ENCODE measurements around the gene FOXN3. TPM values are rescaled to one million over a fixed set of nuclear protein-coding genes. Genes with fewer than 3 reads are reported as not detected.

Gene FOXN3
- polyA plus RNA-seq, 1 of the 3 experiments (the other 2 are of a cell fraction) = 9.8 TPM

DNA sequence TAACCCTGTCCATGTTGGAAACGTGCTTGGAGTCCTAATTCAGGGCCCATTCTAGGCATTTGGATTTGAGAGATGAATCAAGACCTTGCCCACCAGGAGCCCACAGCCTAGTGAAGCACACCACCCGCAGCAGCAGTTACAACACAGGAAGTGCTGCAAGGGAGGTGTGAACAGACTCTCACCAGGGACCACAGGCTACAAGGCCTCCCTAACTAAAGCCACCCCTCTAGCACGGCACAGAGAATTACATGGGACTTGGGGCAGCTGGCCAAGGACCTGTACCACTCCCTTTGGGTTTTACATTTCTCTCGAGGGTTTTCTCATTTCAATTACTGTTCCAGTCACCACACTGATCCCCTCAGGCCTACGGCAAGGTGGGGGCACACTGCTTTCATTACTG lies 49.5 kb upstream of the FOXN3 start (continued):
- TF ChIP-seq JUND (IDR thresholded peaks at IDR 0.05) = no peak
- TF ChIP-seq NRF1 (IDR thresholded peaks at IDR 0.05; ENCODE audit: low read depth, low read length) = no peak
- TF ChIP-seq, protein P1, sequence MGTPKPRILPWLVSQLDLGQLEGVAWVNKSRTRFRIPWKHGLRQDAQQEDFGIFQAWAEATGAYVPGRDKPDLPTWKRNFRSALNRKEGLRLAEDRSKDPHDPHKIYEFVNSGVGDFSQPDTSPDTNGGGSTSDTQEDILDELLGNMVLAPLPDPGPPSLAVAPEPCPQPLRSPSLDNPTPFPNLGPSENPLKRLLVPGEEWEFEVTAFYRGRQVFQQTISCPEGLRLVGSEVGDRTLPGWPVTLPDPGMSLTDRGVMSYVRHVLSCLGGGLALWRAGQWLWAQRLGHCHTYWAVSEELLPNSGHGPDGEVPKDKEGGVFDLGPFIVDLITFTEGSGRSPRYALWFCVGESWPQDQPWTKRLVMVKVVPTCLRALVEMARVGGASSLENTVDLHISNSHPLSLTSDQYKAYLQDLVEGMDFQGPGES (IDR thresholded peaks at IDR 0.05; ENCODE audit: low read depth, low read length) = no peak

DNA sequence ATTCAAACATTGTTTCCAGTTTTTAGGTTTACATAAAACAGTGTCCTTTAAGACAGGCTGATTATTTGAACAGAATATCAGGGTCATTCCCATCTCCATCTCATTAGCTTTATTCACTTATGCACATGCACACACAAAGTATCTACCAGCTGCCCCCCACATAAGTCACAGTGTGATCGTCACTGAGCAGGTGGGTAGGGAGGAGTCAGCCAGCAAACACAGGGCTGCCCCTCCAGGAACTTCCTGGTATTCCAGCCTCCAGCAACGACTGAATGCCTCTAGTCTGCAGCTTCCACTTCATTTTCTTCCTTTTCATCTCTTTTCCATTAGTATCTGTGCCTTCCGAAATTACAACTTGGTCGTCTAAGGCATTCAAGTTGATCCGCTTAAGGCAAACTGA lies 48.8 kb upstream of the FOXN3 start:
- 90% methylated on average over 5 of the region's 5 CpGs for WGBS (ENCODE audit: low lambda C conversion rate)

More for the DNA sequence above, 48.8 kb upstream of the FOXN3 start:
- Histone ChIP-seq H3K27ac (ENCODE audit: low read depth in 2 of 2, low read length in 1 of 2) (no peak overlapping the region), H4K20me1 (ENCODE audit: insufficient read depth) (no peaks in the 10 kb centered on the region), H2AFZ (ENCODE audit: low read depth) (no peak overlapping the region), H3K79me2 (ENCODE audit: insufficient read depth) (no peaks in the 10 kb centered on the region), H3F3A (replicated peaks; ENCODE audit: insufficient read depth) (no peaks in the 10 kb centered on the region), H3K4me1 (ENCODE audit: control insufficient read depth in 1 of 2, insufficient read depth in 2 of 2, low read depth in 1 of 2, low read length in 1 of 2) (peaks cover 0 to 5% of the 10 kb centered on the region in 2 experiments; a peak in 1 of 4 replicates), H3K27me3 (ENCODE audit: insufficient read depth) (no peaks in the 10 kb centered on the region), H3K4me3 (ENCODE audit: low read depth in 2 of 2, low read length in 1 of 2) (no peak overlapping the region), H3K36me3 (replicated peaks in 1 of 2; ENCODE audit: control insufficient read depth in 1 of 2, insufficient read depth in 2 of 2, low read length in 1 of 2) (no peaks in the 10 kb centered on the region), H3K9ac (no peak overlapping the region), H3K9me3 (no peaks in the 10 kb centered on the region), H3K9me2 (no peaks in the 10 kb centered on the region), H3K4me2 (no peak overlapping the region)
- no peak for TF ChIP-seq MXI1 (IDR thresholded peaks at IDR 0.05; ENCODE audit: low read depth, low read length)
- TF ChIP-seq FOXM1 (IDR thresholded peaks at IDR 0.05; ENCODE audit: low read depth) = no peak
- TF ChIP-seq, protein P1 (IDR thresholded peaks at IDR 0.05; ENCODE audit: low read depth, low read length) = no peak
- TF ChIP-seq, protein P2, sequence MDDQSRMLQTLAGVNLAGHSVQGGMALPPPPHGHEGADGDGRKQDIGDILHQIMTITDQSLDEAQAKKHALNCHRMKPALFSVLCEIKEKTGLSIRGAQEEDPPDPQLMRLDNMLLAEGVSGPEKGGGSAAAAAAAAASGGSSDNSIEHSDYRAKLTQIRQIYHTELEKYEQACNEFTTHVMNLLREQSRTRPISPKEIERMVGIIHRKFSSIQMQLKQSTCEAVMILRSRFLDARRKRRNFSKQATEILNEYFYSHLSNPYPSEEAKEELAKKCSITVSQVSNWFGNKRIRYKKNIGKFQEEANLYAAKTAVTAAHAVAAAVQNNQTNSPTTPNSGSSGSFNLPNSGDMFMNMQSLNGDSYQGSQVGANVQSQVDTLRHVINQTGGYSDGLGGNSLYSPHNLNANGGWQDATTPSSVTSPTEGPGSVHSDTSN (IDR thresholded peaks at IDR 0.05) = no peak
- no peak for TF ChIP-seq TAF1 (IDR thresholded peaks at IDR 0.05; ENCODE audit: borderline replicate concordance, low read depth, low read length)
- TF ChIP-seq, protein P3, sequence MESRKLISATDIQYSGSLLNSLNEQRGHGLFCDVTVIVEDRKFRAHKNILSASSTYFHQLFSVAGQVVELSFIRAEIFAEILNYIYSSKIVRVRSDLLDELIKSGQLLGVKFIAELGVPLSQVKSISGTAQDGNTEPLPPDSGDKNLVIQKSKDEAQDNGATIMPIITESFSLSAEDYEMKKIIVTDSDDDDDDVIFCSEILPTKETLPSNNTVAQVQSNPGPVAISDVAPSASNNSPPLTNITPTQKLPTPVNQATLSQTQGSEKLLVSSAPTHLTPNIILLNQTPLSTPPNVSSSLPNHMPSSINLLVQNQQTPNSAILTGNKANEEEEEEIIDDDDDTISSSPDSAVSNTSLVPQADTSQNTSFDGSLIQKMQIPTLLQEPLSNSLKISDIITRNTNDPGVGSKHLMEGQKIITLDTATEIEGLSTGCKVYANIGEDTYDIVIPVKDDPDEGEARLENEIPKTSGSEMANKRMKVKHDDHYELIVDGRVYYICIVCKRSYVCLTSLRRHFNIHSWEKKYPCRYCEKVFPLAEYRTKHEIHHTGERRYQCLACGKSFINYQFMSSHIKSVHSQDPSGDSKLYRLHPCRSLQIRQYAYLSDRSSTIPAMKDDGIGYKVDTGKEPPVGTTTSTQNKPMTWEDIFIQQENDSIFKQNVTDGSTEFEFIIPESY (IDR thresholded peaks at IDR 0.05; ENCODE audit: borderline replicate concordance, low read depth) = no peak
- TF ChIP-seq, protein P4, sequence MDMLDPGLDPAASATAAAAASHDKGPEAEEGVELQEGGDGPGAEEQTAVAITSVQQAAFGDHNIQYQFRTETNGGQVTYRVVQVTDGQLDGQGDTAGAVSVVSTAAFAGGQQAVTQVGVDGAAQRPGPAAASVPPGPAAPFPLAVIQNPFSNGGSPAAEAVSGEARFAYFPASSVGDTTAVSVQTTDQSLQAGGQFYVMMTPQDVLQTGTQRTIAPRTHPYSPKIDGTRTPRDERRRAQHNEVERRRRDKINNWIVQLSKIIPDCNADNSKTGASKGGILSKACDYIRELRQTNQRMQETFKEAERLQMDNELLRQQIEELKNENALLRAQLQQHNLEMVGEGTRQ (IDR thresholded peaks at IDR 0.05; ENCODE audit: borderline replicate concordance, low read depth, low read length) = no peak
- TF ChIP-seq, protein P5, sequence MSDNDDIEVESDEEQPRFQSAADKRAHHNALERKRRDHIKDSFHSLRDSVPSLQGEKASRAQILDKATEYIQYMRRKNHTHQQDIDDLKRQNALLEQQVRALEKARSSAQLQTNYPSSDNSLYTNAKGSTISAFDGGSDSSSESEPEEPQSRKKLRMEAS (IDR thresholded peaks at IDR 0.05; ENCODE audit: low read depth) = no peak
- TF ChIP-seq RFX5 (IDR thresholded peaks at IDR 0.05; ENCODE audit: low read length) = no peak
- no peak for TF ChIP-seq MEF2A (IDR thresholded peaks at IDR 0.05; ENCODE audit: borderline replicate concordance, low read depth)
- no peak for TF ChIP-seq NRF1 (IDR thresholded peaks at IDR 0.05; ENCODE audit: low read depth, low read length)
- no peak for TF ChIP-seq SIN3A (IDR thresholded peaks at IDR 0.05; ENCODE audit: borderline replicate concordance, low read depth, low read length)
- no peak for TF ChIP-seq EZH2phosphoT487 (IDR thresholded peaks at IDR 0.05; ENCODE audit: borderline replicate concordance, low read depth)
- TF ChIP-seq GABPA (IDR thresholded peaks at IDR 0.05; ENCODE audit: low read depth) = no peak
- no peak for TF ChIP-seq EP300 (IDR thresholded peaks at IDR 0.05; ENCODE audit: borderline replicate concordance in 1 of 2, low read depth in 1 of 2, low read length in 1 of 2)
- TF ChIP-seq, protein P6, sequence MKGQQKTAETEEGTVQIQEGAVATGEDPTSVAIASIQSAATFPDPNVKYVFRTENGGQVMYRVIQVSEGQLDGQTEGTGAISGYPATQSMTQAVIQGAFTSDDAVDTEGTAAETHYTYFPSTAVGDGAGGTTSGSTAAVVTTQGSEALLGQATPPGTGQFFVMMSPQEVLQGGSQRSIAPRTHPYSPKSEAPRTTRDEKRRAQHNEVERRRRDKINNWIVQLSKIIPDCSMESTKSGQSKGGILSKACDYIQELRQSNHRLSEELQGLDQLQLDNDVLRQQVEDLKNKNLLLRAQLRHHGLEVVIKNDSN (IDR thresholded peaks at IDR 0.05; ENCODE audit: borderline replicate concordance, low read depth) = no peak
- no peak for TF ChIP-seq TCF12 (IDR thresholded peaks at IDR 0.05)
- TF ChIP-seq SMC3 (IDR thresholded peaks at IDR 0.05; ENCODE audit: low read depth, low read length) = no peak
- TF ChIP-seq, protein P7, sequence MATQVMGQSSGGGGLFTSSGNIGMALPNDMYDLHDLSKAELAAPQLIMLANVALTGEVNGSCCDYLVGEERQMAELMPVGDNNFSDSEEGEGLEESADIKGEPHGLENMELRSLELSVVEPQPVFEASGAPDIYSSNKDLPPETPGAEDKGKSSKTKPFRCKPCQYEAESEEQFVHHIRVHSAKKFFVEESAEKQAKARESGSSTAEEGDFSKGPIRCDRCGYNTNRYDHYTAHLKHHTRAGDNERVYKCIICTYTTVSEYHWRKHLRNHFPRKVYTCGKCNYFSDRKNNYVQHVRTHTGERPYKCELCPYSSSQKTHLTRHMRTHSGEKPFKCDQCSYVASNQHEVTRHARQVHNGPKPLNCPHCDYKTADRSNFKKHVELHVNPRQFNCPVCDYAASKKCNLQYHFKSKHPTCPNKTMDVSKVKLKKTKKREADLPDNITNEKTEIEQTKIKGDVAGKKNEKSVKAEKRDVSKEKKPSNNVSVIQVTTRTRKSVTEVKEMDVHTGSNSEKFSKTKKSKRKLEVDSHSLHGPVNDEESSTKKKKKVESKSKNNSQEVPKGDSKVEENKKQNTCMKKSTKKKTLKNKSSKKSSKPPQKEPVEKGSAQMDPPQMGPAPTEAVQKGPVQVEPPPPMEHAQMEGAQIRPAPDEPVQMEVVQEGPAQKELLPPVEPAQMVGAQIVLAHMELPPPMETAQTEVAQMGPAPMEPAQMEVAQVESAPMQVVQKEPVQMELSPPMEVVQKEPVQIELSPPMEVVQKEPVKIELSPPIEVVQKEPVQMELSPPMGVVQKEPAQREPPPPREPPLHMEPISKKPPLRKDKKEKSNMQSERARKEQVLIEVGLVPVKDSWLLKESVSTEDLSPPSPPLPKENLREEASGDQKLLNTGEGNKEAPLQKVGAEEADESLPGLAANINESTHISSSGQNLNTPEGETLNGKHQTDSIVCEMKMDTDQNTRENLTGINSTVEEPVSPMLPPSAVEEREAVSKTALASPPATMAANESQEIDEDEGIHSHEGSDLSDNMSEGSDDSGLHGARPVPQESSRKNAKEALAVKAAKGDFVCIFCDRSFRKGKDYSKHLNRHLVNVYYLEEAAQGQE (IDR thresholded peaks at IDR 0.05; ENCODE audit: low read depth, low read length) = no peak
- ChIA-PET CTCF (no interaction called here), POLR2A (no interaction called here)
- DNase-seq = no peak

Data from SK-N-SH (cell line).